Measurements from ENCODE around the gene TMEM184A.
"Not testable (repeated sequence)": the region's sequence is repeated elsewhere in the genome, so short reads cannot be mapped to it uniquely, and the experiment has no call there.

Gene TMEM184A

GRCh38 chr7:1520539-1521234 is 35.3 kb downstream of the TMEM184A start:
- no peak for DNase-seq

- DNase-seq: not testable (repeated sequence)
These were observed 36.6 kb downstream of the TMEM184A start for GRCh38 chr7:1519322-1519922.

GRCh38 chr7:1516586-1517251 is 39.3 kb downstream of the TMEM184A start:
- DNase-seq: no peak

- DNase-seq: not testable (repeated sequence)
These were observed 40.5 kb downstream of the TMEM184A start for GRCh38 chr7:1515509-1515967.

- DNase-seq: no peak
These were observed 41.0 kb downstream of the TMEM184A start for GRCh38 chr7:1514995-1515401.

GRCh38 chr7:1514407-1514806 is 41.6 kb downstream of the TMEM184A start:
- DNase-seq: no peak

GRCh38 chr7:1513657-1514095 is 42.3 kb downstream of the TMEM184A start:
- no peak for DNase-seq

GRCh38 chr7:1512781-1513656 is 43.0 kb downstream of the TMEM184A start:
- no peak for DNase-seq

GRCh38 chr7:1511444-1512422 is 44.3 kb downstream of the TMEM184A start:
- DNase-seq: no peak

GRCh38 chr7:1510780-1511154 is 45.2 kb downstream of the TMEM184A start:
- no peak for DNase-seq

- no peak for DNase-seq
These were observed 46.8 kb downstream of the TMEM184A start for GRCh38 chr7:1509226-1509625.

- DNase-seq: no peak
These were observed 47.7 kb downstream of the TMEM184A start for GRCh38 chr7:1508277-1508758.

GRCh38 chr7:1505731-1506550 is 50.1 kb downstream of the TMEM184A start:
- no peak for DNase-seq

- DNase-seq: peak; percentile 84
These were observed 51.9 kb downstream of the TMEM184A start, which contains the start of gene INTS1 for GRCh38 chr7:1503816-1504775. Gene INTS1 (minus strand): TSS chr7:1504389. CDS start chr7:1503960, 429 bp downstream.

GRCh38 chr7:1503390-1503789 is 52.6 kb downstream of the TMEM184A start:
- no peak for DNase-seq

- no peak for DNase-seq
These were observed 53.2 kb downstream of the TMEM184A start for GRCh38 chr7:1502845-1503244.

- DNase-seq: no peak
These were observed 54.3 kb downstream of the TMEM184A start for GRCh38 chr7:1501487-1502270.

- DNase-seq: no peak
These were observed 55.8 kb downstream of the TMEM184A start for GRCh38 chr7:1500064-1500807.

All from kidney glomerular epithelial cell (primary cell).